ENCODE data around the gene MGMT. TPM values are rescaled to one million over a fixed set of nuclear protein-coding genes. Genes with fewer than 3 reads are reported as not detected.

Gene MGMT
- total RNA-seq, 4 donors from 2014 or later = 16.5 to 37.5 (median 32.1) TPM

- no peaks in the 10 kb centered on the region for H3K27me3 ChIP-seq
- no peak overlapping the region for H3K4me3 ChIP-seq
- H3K27ac ChIP-seq = peak overlapping the region in 2 of 4 donors; percentile 14 to 17
- ATAC-seq = no peak
- H3K4me1 ChIP-seq = peaks cover 0 to 14% (median 4%) of the 10 kb centered on the region in 3 donors
- H3K36me3 ChIP-seq = peaks cover 0 to 10% of the 10 kb centered on the region in 2 donors
- TF ChIP-seq POLR2AphosphoS5 (IDR thresholded peaks at IDR 0.05) (no peak), EP300 (IDR thresholded peaks at IDR 0.05) (no peak), CTCF (IDR thresholded peaks at IDR 0.05) (no peak), POLR2A (IDR thresholded peaks at IDR 0.05) (no peak)
- WGBS, 2 donors (ENCODE audit: low coverage in 1 of 2) = 64 to 79% methylated on average over 2 to 6 of the region's 10 CpGs
- peaks cover 0 to 5% (median 0%) of the 10 kb centered on the region in 3 donors for H3K9me3 ChIP-seq
These were observed 65.1 kb downstream of the MGMT start for GRCh38 chr10:129531969-129532660.

- peak; percentile 71 for ATAC-seq
- Histone ChIP-seq H3K27ac (peak overlapping the region in 2 of 4 donors; percentile 17 to 31), H3K36me3 (peaks cover 0 to 18% of the 10 kb centered on the region in 2 donors), H3K4me3 (no peak overlapping the region), H3K9me3 (peaks cover 0 to 5% (median 0%) of the 10 kb centered on the region in 3 donors), H3K27me3 (no peaks in the 10 kb centered on the region), H3K4me1 (peaks cover 0 to 14% (median 4%) of the 10 kb centered on the region in 3 donors)
- WGBS, 2 donors (ENCODE audit: low coverage in 1 of 2) = 80% methylated on average over 2 of the region's 12 CpGs
- TF ChIP-seq POLR2A (IDR thresholded peaks at IDR 0.05) = no peak
- TF ChIP-seq EP300 (IDR thresholded peaks at IDR 0.05) = no peak
- no peak for TF ChIP-seq CTCF (IDR thresholded peaks at IDR 0.05)
- no peak for TF ChIP-seq POLR2AphosphoS5 (IDR thresholded peaks at IDR 0.05)
These were observed 65.8 kb downstream of the MGMT start for GRCh38 chr10:129532838-129533237.

- Histone ChIP-seq H3K4me3 (no peak overlapping the region), H3K4me1 (peaks cover 0 to 14% (median 4%) of the 10 kb centered on the region in 3 donors), H3K36me3 (peaks cover 0 to 22% of the 10 kb centered on the region in 2 donors), H3K27me3 (no peaks in the 10 kb centered on the region), H3K27ac (peak overlapping the region in 1 of 4 donors; percentile 43), H3K9me3 (peaks cover 0 to 5% (median 0%) of the 10 kb centered on the region in 3 donors)
- TF ChIP-seq CTCF (IDR thresholded peaks at IDR 0.05) = no peak
- no peak for TF ChIP-seq EP300 (IDR thresholded peaks at IDR 0.05)
- TF ChIP-seq POLR2AphosphoS5 (IDR thresholded peaks at IDR 0.05) = no peak
- no peak for TF ChIP-seq POLR2A (IDR thresholded peaks at IDR 0.05)
- WGBS, 2 donors (ENCODE audit: low coverage in 1 of 2) = 90 to 100% methylated on average over 1 to 2 of the region's 11 CpGs
- no peak for ATAC-seq
These were observed 66.2 kb downstream of the MGMT start for GRCh38 chr10:129533281-129533680.

- Histone ChIP-seq H3K36me3 (peaks cover 0 to 23% of the 10 kb centered on the region in 2 donors), H3K9me3 (no peaks in the 10 kb centered on the region), H3K27ac (no peak overlapping the region), H3K27me3 (no peaks in the 10 kb centered on the region), H3K4me3 (no peak overlapping the region), H3K4me1 (peaks cover 0 to 14% (median 4%) of the 10 kb centered on the region in 3 donors)
- ATAC-seq = no peak
- 100% methylated on average over 3 of the region's 5 CpGs for WGBS, 2 donors (ENCODE audit: low coverage in 1 of 2)
- TF ChIP-seq EP300 (IDR thresholded peaks at IDR 0.05) (no peak), CTCF (IDR thresholded peaks at IDR 0.05) (no peak), POLR2AphosphoS5 (IDR thresholded peaks at IDR 0.05) (no peak), POLR2A (IDR thresholded peaks at IDR 0.05) (no peak)
These were observed 67.8 kb downstream of the MGMT start for GRCh38 chr10:129534826-129535225.

- Histone ChIP-seq H3K9me3 (no peaks in the 10 kb centered on the region), H3K4me3 (no peak overlapping the region), H3K27ac (no peak overlapping the region), H3K27me3 (no peaks in the 10 kb centered on the region), H3K36me3 (peaks cover 0 to 23% of the 10 kb centered on the region in 2 donors), H3K4me1 (peaks cover 0 to 11% (median 2%) of the 10 kb centered on the region in 3 donors)
- 93 to 95% methylated on average over 3 to 15 of the region's 16 CpGs for WGBS, 2 donors (ENCODE audit: low coverage in 1 of 2)
- ATAC-seq = no peak
- TF ChIP-seq CTCF (IDR thresholded peaks at IDR 0.05) (no peak), EP300 (IDR thresholded peaks at IDR 0.05) (no peak), POLR2AphosphoS5 (IDR thresholded peaks at IDR 0.05) (no peak), POLR2A (IDR thresholded peaks at IDR 0.05) (no peak)
These were observed 69.3 kb downstream of the MGMT start for GRCh38 chr10:129536336-129536735.
